IMR-90 (cell line): ENCODE results near the gene SLC44A1. TPM values are rescaled to one million over a fixed set of nuclear protein-coding genes. Genes with fewer than 3 reads are reported as not detected.

ENCODE experiments used
- ATAC-seq: fragments of 200-7000 bp; cut with Tn5 transposase; 2 replicates; pipeline ENCODE4 v1.9.1; 2020; ENCODE audit warnings: low read depth, mild to moderate bottlenecking, moderate library complexity
- BruUV-seq: library from RNA; stranded (reverse); fragments of 400-500 nt; replicated peaks from 2 replicates; lab custom pipeline; 2021; lab: Mats Ljungman, UMichigan
- CTCF ChIA-PET: fragments of 300-600 bp; formaldehyde crosslinking; extraction: SDS; loops from one replicate; lab custom pipeline; 2021; ENCODE audit warnings: antibody characterized with exemption; lab: Yijun Ruan, JAX
- POLR2A ChIA-PET: fragments of 300-600 bp; sonication (Branson Sonifier 250); formaldehyde crosslinking; loops from one replicate; lab custom pipeline; 2022; ENCODE audit warnings: antibody characterized with exemption; ENCODE audit not compliant: unreplicated experiment; lab: Charles Lee
- DNase-seq: peaks from one replicate; pipeline ENCODE4 v3.0.0; 2013
- H2AFZ ChIP-seq: replicated peaks from 2 replicates; pipeline ENCODE3; 2013; ENCODE audit warnings: low read length, mild to moderate bottlenecking; ENCODE audit not compliant: poor library complexity
- H2AK5ac ChIP-seq: 2 replicates; pipeline ENCODE4 v1.6.1; 2013; ENCODE audit warnings: low read depth, low read length, inconsistent platforms
- H2AK9ac ChIP-seq: replicated peaks from 2 replicates; pipeline ENCODE3; 2013; ENCODE audit warnings: mild to moderate bottlenecking, low read depth, low read length, moderate library complexity; ENCODE audit not compliant: poor library complexity
- H2BK120ac ChIP-seq: 2 replicates; pipeline ENCODE4 v1.6.1; 2013; ENCODE audit warnings: low read depth, low read length, inconsistent platforms
- H2BK15ac ChIP-seq: 3 replicates; pipeline ENCODE4 v1.6.1; 2013; ENCODE audit warnings: low read depth, low read length, inconsistent platforms
- H2BK20ac ChIP-seq: 2 replicates; pipeline ENCODE4 v1.6.1; 2013; ENCODE audit warnings: low read depth, mild to moderate bottlenecking, inconsistent platforms, low read length, moderate library complexity
- H2BK5ac ChIP-seq: 2 replicates; pipeline ENCODE4 v1.6.1; 2013; ENCODE audit warnings: mild to moderate bottlenecking, low read depth, low read length, inconsistent platforms; ENCODE audit not compliant: poor library complexity, severe bottlenecking
- H3K14ac ChIP-seq: replicated peaks from 2 replicates; pipeline ENCODE4 v1.6.1; 2013; ENCODE audit warnings: low read depth, low read length, inconsistent platforms
- H3K18ac ChIP-seq: 2 replicates; pipeline ENCODE4 v1.6.1; 2013; ENCODE audit warnings: low read depth, low read length, control low read depth
- H3K23ac ChIP-seq: 2 replicates; pipeline ENCODE4 v1.6.1; 2013; ENCODE audit warnings: low read depth, low read length, inconsistent platforms
- H3K27ac ChIP-seq: 2 replicates; pipeline ENCODE4 v1.5.1; 2013; ENCODE audit warnings: mild to moderate bottlenecking, control low read depth, low read length; ENCODE audit not compliant: insufficient read depth
- H3K27me3 ChIP-seq: 2 replicates; pipeline ENCODE4 v1.6.1; 2013; ENCODE audit warnings: low read length; ENCODE audit not compliant: control insufficient read depth, insufficient read depth
- H3K36me3 ChIP-seq: 2 replicates; pipeline ENCODE4 v1.6.1; 2013; ENCODE audit warnings: low read length, mixed read lengths; ENCODE audit not compliant: control insufficient read depth, insufficient read depth
- H3K4ac ChIP-seq: 2 replicates; pipeline ENCODE4 v1.6.1; 2013; ENCODE audit warnings: low read depth, low read length, inconsistent platforms
- H3K4me1 ChIP-seq: 2 replicates; pipeline ENCODE4 v1.6.1; 2013; ENCODE audit warnings: low read length, mixed read lengths; ENCODE audit not compliant: control insufficient read depth, insufficient read depth
- H3K4me2 ChIP-seq: 2 replicates; pipeline ENCODE4 v1.6.1; 2013; ENCODE audit warnings: low read depth, mild to moderate bottlenecking, control low read depth, low read length, moderate library complexity
- H3K4me3 ChIP-seq: 2 replicates; pipeline ENCODE4 v1.5.1; 2013; ENCODE audit warnings: low read depth, mild to moderate bottlenecking, control low read depth, low read length, moderate library complexity; ENCODE audit not compliant: insufficient read depth
- H3K56ac ChIP-seq: 2 replicates; pipeline ENCODE4 v1.6.1; 2013; ENCODE audit warnings: low read length, inconsistent platforms; ENCODE audit not compliant: insufficient read depth; ENCODE audit errors: extremely low read depth
- H3K79me1 ChIP-seq, 2 experiments: 2 replicates each; pipeline ENCODE4 v1.6.1; 2013; ENCODE audit warnings: low read length in 2 of 2, inconsistent platforms in 1 of 2, low read depth in 1 of 2
- H3K9ac ChIP-seq: 2 replicates; pipeline ENCODE4 v1.6.1; 2013; ENCODE audit warnings: low read depth, low read length, control low read depth
- H3K9me1 ChIP-seq: 2 replicates; pipeline ENCODE4 v1.6.1; 2013; ENCODE audit warnings: low read length, inconsistent platforms; ENCODE audit not compliant: insufficient read depth
- H3K9me3 ChIP-seq: 2 replicates; pipeline ENCODE4 v1.6.1; 2013; ENCODE audit warnings: low read length; ENCODE audit not compliant: control insufficient read depth, insufficient read depth
- H4K20me1 ChIP-seq: 2 replicates; pipeline ENCODE4 v1.6.1; 2013; ENCODE audit warnings: low read length, inconsistent platforms; ENCODE audit not compliant: insufficient read depth
- H4K5ac ChIP-seq: 2 replicates; pipeline ENCODE4 v1.6.1; 2013; ENCODE audit warnings: mild to moderate bottlenecking, low read depth, low read length, control low read depth
- H4K8ac ChIP-seq, 2 experiments: 2 replicates each; pipeline ENCODE4 v1.6.1; 2013; ENCODE audit warnings: low read depth in 2 of 2, low read length in 2 of 2, control low read depth in 1 of 2, inconsistent platforms in 1 of 2
- H4K91ac ChIP-seq: 2 replicates; pipeline ENCODE4 v1.6.1; 2013; ENCODE audit warnings: low read depth, low read length, inconsistent platforms; ENCODE audit not compliant: insufficient read depth
- MAFK ChIP-seq: IDR thresholded peaks from 2 replicates; pipeline ENCODE4 v1.6.1; 2012; ENCODE audit warnings: low read depth, low read length, improper control_type of control experiment
- WGBS, 2 experiments: methylation state at CpG; one replicate each; pipeline versions ENCODE4 v1.1.5 to v1.1.7; 2013; ENCODE audit warnings: missing lambda C conversion rate in 2 of 2; ENCODE audit not compliant: insufficient read length in 1 of 2; ENCODE audit errors: extremely low coverage in 2 of 2; 5-methylcytosine and 5-hydroxymethylcytosine counted together
- dilution Hi-C: fragments of 300-500 bp; cut with HindIII; formaldehyde crosslinking; loops from one replicate; pipeline ENCODE4 v1.14.3; 2018; ENCODE audit warnings: low sequenced_read_pairs; ENCODE audit not compliant: unreplicated experiment
- in situ Hi-C: fragments of 300-500 bp; cut with MboI; formaldehyde crosslinking; loops from 3 replicates; pipeline ENCODE4 v1.14.3; 2019; ENCODE audit warnings: low sequenced_read_pairs, inconsistent platforms, mixed read lengths
- intact Hi-C: fragments of 100-400 bp; cut with micrococcal nuclease; formaldehyde crosslinking; loops from 2 replicates; pipeline ENCODE4 v1.10.0; 2022
- polyA plus RNA-seq, 3 experiments: library from polyadenylated mRNA; depleted of rRNA; stranded (reverse); fragments of >200 nt; gene quantifications; 2 replicates each; pipeline ENCODE4 v1.2.3, GENCODE V29; 2012; ENCODE audit warnings: low replicate concordance in 1 of 3
- total RNA-seq: library from RNA; depleted of rRNA; stranded (reverse); fragments of >200 nt; gene quantifications from 2 replicates; pipeline ENCODE4 v1.2.3, GENCODE V29; 2012
- TF ChIP-seq, protein P1 (sequence below): fragments of 150-350 bp; IDR thresholded peaks from 2 replicates; pipeline ENCODE4 v1.6.1; 2017; ENCODE audit warnings: mild to moderate bottlenecking, antibody characterized with exemption, low read length, low read depth

SLC44A1 gene
- total and polyA plus RNA-seq, 2 of the 4 experiments (the other 2 are of a cell fraction), result 5.2 to 21.7 TPM

DNA sequence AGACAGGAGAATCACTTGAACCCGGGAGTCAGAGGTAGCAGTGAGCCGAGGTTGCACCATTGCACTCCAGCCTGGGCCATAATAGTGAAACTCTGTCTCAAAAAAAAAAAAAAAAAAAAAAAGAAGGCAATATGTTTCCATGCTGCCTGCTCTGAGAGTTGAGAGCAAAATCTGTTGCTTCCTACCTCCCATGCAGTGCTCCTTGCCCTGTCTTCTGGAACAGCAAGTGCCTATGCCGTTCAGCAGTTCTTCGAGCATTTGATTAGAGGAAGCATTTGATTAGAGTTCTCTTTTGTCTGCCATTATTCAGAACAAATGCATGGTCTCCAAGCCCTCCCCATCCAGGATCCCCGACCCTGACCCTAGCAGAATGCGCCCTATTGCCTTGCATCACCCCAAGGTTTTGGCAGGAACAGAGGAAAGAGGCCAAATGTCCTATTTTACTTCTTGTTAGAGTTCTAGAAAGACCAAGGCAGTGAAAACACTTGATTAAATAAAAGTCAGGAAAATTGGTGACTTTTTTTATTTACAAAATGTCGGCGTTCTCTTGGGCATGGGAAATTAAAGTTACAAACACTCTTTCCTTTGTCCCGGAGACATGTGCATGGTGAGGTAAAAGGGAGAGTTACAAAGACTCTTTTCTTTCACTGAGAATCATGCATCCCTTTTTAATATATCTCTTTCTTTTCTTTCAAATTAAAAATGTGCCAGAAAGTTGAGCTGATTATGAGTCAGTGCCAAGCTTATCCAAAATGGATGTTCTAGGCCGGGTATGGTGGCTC lies 175.6 kb downstream of the SLC44A1 start:
- Histone ChIP-seq H3K27me3 (no peaks in the 10 kb centered on the region), H3K14ac (no peak overlapping the region), H2AK5ac (no peak overlapping the region), H2BK120ac (no peak overlapping the region), H3K9me1 (no peaks in the 10 kb centered on the region), H3K23ac (no peak overlapping the region), H2AFZ (no peak overlapping the region), H3K27ac (no peak overlapping the region), H3K9ac (no peak overlapping the region), H4K20me1 (no peaks in the 10 kb centered on the region), H3K4me3 (no peak overlapping the region), H3K4ac (no peak overlapping the region), H3K56ac (no peak overlapping the region), H2AK9ac (no peak overlapping the region), H4K91ac (no peak overlapping the region), H4K5ac (no peak overlapping the region), H3K79me1 (no peaks in the 10 kb centered on the region), H3K9me3 (no peaks in the 10 kb centered on the region), H3K18ac (no peak overlapping the region), H2BK15ac (no peak overlapping the region), H3K4me1 (peaks cover 2% of the 10 kb centered on the region), H3K36me3 (no peaks in the 10 kb centered on the region), H2BK20ac (no peak overlapping the region), H4K8ac (no peak overlapping the region; a peak in 1 of 4 replicates), H2BK5ac (no peak overlapping the region), H3K4me2 (no peak overlapping the region)
- POLR2A ChIA-PET, result no interaction called here
- no peak for ATAC-seq
- CTCF ChIA-PET, result no interaction called here
- WGBS, 2 experiments, result no CpG with 5 or more reads among the region's 10 CpGs
- intact Hi-C loops, result loop anchor here (10.0 kb wide), 1 partner anchor 425 kb away; no protein-coding TSS in a partner anchor
- in situ Hi-C loops, result loop anchor here (5.0 to 10.0 kb wide), 4 partner anchors 175 to 635 kb away; partner anchors contain the start of gene SLC44A1
- BruUV-seq, result no TSS peak
- TF ChIP-seq MAFK, result no peak
- TF ChIP-seq, protein P1, sequence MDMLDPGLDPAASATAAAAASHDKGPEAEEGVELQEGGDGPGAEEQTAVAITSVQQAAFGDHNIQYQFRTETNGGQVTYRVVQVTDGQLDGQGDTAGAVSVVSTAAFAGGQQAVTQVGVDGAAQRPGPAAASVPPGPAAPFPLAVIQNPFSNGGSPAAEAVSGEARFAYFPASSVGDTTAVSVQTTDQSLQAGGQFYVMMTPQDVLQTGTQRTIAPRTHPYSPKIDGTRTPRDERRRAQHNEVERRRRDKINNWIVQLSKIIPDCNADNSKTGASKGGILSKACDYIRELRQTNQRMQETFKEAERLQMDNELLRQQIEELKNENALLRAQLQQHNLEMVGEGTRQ, result no peak
- DNase-seq, result no peak
- dilution Hi-C loops, result no loop called here
